ENCODE results near the gene CAPS2.
"Not testable (repeated sequence)": the region's sequence is repeated elsewhere in the genome, so short reads cannot be mapped to it uniquely, and the experiment has no call there.

Gene CAPS2

DNA sequence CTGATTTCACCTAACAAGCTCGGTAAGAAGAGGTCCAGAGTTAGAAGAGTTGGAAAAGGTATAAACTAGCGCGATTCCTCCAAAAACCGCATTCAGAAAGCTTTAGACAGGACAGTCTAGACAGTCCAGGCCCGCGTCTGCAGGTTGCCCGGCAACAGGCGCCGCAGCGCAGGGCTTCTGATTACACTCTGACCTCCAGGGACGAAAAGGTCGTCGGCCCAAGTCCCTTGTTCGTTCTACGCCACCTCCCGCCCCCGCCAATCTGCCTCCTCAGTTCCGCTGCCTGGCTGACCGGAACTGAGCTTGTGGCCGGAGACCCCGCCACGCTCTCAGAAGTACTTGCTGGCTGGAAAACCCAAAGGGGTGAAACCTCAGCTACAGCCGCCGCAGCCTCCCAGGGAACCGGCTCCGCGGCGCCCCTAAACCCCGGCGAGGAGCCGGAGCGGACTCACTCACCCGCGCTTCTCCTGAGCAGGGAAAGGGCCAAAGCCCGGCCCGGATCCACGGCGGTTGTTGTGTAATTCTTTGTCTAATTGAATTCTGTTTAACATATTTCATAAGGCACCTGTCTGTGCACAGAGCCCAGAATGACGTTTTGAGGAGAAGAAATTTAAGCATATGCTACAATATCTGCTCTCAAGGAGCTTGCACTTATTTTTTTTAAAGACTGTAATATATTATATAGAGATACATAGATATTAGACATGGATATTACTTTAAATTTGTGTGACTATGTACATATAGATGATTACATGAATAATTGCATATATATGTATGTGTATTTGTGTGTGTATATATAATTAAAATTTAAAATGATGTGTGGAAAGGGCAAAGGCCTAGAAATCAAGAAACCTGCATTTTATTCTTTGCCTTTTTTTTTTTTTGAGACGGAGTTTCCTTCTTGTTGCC, at the start of gene CAPS2:
TSS of gene CAPS2 (minus strand) at position 407 of the 909 bp plus-strand sequence. CDS start 3,826 bp downstream, outside the sequence.
- peak; percentile 75 for DNase-seq

DNA sequence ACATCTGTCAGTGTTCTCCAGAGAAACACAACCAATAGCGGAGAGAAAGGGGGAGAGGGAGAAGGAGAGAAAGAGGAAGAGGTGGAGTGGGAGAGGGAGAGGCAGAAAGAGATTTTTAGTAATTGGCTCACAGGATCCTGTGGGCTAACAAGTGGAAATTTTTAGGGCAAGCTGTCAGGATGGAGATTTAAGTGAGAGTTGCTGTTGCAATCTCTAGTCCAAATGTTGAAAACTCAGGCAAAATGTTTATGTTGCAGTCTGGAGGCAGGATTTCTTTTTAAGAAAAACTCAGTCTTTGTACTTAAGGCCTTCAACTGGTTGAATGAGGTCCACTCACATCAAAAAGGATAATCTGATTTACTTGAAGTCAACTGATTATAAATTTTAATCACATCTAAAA, 48.2 kb upstream of the CAPS2 start:
- no peak for DNase-seq

DNA sequence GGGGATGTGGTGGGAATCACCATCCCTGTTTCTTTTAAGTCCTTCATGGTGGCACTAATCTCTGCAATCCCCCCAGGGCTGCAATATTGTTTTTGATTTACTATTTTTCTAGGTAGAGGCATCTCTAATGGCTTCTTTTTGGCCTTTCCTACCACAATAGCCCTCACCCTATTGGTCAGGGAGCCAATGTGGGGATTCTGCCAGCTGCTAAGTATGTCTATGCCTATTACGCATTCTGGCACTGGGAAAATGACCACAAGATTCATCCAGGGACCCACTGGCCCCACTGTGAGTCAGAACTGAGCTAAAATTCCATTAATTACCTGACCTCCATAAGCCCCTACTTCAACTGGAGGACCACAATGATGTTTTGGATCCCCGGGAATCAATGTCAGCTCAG, 44.8 kb upstream of the CAPS2 start:
- DNase-seq, result no peak

DNA sequence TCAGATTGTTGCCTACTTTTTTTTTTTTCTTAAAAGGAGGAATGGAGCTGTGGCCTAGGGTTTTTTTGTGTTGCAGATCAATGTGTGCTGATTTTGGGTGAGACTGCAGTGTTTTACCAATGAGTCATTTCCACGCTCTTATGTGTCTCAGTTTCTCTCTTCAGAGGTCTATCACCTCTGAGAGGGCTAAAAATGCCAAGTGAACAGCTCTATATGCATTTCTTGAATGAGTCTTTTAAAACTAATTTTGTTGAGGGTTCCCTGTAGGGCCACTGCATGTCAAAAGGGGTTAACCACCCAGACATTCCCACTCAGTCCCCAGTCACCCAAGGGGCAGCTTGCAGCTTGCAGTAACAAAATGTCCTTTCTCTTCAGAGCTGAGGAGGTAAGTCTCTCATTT, 36.5 kb upstream of the CAPS2 start:
- DNase-seq, result no peak

DNA sequence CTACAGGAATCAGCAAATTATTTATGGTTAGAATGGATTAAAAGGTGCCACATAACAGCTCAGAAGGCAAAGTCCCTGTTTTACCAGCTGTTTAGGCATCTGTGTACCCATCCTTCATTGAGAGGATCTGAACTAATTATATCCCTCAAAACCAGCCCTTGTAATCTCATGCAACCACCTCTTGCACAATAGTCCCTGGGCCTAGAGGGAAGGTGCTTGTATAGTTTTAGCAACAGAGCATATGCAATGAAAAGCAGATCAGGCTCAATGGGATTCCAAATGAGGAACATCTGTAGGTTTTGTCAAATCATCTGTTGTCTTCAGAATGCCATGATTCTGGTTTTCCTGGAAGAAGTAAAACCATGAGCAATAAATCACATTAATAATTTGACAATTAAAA, 34.8 kb upstream of the CAPS2 start:
- DNase-seq, result no peak

DNA sequence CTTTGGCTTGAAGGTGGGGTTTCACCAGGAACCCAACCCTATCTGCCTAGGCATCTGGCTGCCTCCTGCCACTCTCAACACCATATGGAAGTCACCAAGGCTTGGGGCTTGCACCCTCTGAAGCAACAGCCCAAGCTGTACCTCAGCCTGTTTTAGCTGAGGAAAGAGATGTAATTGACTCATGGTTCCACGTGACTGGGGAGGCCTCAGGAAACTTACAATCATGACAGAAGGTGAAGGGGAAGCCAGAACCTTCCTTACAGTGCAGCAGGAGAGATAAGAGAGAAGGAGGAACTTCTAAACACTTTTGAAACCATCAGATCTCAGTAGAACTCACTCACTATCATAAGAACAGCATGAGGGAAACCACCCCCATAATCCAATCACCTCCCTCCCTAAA, 31.3 kb upstream of the CAPS2 start:
- no peak for DNase-seq

DNA sequence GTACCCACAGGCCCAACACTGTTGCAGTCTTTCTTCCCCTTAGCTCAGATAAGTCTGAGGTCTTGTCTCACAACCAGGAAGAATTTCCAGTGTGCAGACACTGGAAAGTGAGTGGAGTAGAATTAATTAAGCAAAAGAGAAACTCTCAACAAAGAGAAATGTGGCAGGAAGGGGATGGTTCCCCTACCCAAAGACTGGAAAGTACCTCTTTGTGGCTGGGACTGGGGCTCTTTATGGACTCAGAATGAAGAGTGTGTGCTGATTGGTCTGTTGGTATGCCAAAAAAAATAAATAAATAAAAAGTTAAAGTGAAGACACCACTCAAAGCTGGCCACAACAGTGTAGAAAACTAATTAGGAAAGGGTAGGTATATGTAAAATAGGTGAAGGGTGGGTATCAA, 30.8 kb upstream of the CAPS2 start:
- no peak for DNase-seq

DNA sequence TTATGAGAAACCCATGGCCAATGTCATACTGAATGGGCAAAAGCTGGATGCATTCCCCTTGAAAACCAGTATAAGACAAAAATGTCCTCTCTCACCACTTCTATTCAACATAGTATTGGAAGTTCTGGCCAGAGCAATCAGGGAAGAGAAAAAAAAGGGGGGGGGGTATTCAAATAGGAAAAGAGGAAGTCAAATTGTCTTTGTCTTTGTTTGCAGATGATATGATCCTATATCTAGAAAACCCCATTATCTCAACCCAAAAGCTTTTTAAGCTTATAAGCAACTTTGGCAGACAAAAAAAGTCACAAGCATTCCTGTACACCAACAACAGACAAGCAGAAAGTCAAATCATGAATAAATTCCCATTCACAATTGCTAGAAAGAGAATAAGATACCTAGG, 23.9 kb upstream of the CAPS2 start:
- no peak for DNase-seq

DNA sequence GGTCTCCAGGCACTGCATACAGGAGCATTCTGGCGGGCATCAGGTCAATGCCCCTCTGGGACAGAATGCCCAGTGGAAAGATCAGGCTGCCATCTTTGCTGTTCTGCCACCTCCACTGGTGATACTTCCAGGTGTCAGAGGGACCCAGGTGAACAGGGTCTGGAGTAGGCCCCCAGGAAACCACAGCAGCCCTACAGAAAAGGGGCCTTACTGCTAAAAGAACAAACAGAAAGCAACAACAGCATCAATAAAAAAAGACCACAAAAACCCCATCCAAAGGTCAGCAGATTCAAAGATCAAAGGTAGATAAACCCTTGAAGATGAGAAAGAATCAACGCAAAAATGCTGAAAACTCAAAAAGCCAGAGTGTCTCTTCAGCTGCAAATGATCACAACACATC, 20.3 kb upstream of the CAPS2 start:
- DNase-seq, result no peak

DNA sequence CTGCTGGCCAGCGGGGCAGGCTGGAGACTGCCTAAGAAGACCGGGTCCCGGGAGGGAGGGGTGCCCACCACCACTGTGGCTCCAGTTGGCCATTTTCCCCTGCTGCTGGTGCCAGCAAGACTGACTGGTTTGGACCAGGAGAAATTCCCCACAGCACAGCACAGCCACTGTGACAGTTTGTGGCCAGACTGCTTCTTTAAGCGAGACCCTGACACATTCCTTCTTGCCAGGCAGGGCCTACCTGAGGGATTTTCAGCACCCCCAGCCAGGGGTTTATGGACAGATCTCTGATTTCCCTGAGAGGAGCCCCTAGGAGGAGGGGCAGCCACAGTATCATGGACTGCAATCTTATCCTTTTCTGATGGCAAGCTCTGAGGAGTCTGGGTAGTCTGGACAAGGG, 19.8 kb upstream of the CAPS2 start:
- DNase-seq, result no peak

DNA sequence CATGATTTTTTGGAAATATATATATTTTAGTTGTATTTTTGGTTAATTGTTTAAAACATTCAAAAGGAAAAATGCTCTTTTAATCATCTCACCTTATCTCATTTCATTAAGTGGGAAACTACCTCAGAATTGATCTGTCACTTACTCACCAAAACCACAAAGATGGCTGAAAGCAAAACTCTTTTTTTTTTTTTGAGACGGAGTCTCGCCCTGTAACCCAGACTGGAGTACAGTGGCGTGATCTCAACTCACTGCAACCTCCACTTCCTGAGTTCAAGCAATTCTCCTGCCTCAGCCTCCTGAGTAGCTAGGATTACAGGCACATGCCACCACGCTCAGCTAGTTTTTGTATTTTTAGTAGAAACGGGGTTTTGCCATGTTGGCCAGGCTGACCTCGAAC, 16.1 kb upstream of the CAPS2 start:
- DNase-seq, result not testable (repeated sequence)

DNA sequence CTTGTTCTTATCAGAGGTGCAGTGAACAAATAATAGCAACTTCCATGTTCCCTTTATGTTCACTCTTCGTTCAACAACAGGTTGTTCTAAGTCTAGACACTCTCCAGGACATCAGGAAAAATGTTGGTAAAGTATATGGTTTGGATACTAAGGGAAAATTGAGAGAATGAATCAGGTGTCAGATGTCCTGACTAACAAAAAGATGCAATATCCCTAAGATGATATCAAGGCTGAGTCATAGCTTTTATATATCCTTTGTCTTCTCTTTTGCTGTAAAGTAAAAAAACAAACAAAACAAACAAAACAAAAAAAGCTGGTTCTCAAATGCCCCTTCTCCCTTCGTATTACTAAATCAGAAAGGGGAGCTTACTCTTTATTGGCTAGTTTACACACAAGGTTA, 15.4 kb upstream of the CAPS2 start:
- no peak for DNase-seq

DNA sequence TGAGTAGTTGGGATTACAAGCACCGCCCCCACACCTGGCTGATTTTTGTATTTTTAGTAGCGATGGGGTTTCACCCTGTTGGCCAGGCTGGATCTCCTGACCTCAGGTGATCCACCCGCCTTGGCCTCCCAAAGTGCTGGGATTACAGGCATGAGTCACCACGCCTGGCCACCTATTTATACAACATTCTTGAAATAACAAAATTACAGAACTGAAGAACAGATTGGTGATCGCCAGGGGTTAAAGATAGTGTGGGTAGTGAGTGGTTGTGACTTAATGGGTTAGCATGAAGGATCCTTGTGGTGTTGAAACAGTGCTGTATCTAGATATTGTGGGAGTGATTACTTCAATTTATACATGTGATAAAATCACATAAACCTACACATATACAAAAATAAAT, 11.7 kb upstream of the CAPS2 start:
- DNase-seq, result no peak

DNA sequence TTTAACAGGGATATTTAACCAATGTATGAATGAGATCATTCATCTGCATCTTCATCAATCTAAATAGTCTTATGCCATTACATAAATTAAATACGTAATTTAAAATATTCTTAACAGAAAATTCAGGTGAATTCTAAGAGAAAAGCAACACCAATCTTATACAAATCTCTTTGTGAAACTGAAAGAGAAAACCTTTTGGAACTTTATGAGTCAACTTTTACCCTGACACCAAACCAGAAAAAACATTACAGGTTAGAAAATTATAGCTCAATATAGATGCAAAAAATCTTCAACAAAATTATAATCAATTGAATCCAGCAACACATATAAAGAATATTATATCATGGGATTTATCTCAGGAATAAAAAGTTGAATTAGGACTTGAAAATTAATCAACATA, 7.8 kb upstream of the CAPS2 start:
- no peak for DNase-seq

DNA sequence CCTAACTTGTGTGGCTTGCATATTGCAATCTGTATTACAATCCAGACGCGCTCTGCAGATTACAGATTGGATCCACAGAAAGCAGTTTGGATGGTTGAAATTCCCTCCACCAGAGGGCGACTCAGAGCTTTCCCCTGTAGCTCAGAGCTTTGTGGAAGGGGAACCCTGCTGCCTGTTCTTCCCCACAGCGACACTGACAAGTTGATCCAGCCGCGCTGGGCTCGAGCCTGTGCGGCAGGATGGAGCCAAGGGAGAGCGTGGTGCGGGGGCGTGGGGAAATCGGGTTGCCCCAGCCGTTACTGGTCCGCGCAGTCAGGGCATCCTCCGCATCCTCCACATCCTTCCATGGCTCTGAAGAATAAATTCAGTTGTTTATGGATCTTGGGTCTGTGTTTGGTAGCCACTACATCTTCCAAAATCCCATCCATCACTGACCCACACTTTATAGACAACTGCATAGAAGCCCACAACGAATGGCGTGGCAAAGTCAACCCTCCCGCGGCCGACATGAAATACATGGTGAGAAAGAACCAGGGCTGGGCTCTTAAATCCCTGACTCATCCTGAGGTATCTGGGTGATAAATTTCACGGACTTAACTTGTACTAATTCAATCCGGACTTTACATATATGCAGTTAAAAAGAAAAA, 4.4 kb upstream of the CAPS2 start, which contains the start of gene GLIPR1L1:
TSS of gene GLIPR1L1 (plus strand) at position 287 of the 647 bp plus-strand sequence. CDS start at position 346, 59 bp downstream.
- DNase-seq, result peak; percentile 76

DNA sequence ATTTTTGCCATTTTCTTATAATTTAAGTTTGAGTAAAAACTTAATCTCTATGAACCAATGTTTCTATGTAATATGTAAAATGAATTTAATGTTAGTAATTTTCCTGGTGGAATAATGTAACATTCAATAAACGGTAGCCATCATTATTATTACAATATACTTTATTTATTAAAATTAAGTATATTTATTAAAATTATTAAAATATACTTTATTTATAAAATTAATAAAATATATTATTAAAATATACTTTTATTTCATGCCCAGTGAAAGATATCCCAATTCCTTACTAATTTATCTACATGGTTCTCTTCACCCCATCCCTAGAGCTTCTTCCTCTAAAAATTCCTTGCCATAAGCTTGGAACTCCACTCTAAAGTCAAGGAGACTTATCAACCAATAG, 2.5 kb downstream of the CAPS2 start:
- DNase-seq, result no peak

DNA sequence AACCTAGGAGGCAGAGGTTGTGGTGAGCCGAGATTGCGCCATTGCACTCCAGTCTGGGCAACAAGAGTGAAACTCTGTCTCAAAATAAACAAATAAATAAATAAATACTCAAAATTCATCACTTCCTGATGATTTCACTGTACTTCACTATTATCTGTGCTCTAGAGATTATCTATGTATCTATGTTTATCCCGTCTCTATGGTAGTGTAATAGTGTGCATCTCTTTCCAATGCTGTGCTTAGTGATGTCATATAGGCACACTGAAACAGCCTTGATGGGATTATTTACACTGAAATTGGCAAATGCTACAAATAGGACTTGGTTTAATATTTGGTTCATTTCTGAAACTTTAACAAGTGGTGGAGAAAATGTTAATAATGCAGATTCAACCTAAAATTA, 6.5 kb downstream of the CAPS2 start:
- no peak for DNase-seq

DNA sequence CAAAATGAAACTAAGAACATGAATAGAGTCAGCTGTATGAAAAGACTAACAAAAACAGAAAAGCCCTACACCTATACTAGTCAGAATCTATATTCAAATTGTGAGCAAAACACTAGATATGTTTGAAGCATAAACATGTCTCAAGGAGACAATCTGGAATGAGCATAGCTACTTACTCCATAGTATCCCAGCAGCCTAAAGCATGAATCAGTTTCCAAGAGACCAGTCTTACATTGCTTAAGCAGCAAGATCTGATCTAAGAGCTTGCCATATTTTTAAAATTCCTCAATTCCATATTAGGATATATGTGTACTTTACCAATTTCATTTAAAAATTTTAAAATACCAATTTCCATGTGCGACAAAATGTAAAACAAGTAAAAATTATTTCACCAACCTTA, 7.7 kb downstream of the CAPS2 start:
- no peak for DNase-seq

DNA sequence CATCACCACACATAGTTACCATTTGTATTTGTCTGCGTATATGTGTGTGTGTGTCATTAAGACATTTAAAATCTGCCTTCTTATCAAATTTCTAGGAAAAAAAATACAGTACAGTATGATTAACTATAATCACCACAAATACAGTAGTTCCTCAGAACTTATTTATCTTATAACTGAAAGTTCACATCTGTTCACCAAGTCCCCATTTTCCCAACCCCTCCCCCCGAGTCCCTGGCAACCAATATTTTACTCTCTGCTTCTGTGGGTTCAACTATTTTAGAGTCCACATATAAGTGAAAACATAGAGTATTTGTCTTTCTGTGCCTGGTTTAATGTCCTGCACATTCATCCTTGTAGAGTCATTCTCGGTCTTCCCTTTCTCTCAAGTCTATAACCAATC, 12.3 kb downstream of the CAPS2 start:
- DNase-seq, result no peak

DNA sequence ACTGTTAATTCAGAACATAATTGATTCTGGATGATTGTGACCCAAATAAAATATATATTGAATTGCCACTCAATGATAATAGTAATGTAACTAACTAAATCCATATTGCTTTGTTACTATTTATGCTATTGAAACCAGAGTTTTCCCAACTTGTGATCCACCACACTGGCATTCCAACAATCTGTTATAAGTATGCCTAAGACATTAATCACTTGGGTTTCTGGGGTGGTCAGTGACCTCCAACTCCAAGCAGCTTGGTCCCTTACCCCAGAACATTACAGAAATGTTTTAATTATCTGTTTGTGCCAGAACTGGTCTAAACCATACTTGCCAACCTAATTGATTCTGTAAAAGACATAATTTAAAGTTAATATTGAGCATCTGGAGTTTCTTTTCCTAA, 14.6 kb downstream of the CAPS2 start:
- DNase-seq, result no peak

DNA sequence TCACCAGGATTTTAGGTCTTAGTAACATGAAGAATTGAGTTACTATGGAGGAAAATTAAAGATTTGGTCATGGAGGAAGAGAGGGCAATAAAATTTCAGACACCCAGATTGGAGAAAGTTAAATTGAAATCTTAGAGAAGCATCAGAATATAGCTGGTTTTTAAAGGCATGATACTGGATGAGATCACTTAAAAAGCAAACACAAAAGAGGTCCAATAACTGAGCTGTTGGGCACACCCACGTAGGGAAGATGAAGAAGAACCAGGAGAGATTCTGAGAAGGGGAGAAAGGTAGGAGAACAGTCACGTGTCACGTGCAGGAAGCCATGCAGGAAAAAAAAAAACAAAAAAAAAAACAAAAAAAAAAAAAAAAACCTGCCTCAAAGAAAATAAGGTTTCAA, 18.8 kb downstream of the CAPS2 start:
- no peak for DNase-seq

DNA sequence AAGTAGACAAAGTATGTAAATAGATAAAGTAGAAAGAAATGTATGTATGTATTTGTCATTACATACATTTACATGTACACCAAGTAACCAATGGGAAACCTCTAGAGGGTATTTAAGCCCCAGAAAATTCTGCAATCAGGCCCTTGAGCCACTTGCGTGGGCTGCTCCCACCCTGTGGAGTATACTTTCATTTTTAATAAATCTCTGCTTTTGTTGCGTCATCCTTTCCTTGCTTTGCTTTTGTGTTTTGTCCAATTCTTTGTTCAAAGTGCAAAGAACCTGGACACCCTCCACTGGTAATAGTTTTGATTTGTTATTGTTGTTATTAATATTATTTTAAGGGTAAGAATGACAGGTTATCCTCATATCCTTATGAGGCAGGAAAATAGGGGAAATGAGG, 21.8 kb downstream of the CAPS2 start:
- DNase-seq, result no peak

DNA sequence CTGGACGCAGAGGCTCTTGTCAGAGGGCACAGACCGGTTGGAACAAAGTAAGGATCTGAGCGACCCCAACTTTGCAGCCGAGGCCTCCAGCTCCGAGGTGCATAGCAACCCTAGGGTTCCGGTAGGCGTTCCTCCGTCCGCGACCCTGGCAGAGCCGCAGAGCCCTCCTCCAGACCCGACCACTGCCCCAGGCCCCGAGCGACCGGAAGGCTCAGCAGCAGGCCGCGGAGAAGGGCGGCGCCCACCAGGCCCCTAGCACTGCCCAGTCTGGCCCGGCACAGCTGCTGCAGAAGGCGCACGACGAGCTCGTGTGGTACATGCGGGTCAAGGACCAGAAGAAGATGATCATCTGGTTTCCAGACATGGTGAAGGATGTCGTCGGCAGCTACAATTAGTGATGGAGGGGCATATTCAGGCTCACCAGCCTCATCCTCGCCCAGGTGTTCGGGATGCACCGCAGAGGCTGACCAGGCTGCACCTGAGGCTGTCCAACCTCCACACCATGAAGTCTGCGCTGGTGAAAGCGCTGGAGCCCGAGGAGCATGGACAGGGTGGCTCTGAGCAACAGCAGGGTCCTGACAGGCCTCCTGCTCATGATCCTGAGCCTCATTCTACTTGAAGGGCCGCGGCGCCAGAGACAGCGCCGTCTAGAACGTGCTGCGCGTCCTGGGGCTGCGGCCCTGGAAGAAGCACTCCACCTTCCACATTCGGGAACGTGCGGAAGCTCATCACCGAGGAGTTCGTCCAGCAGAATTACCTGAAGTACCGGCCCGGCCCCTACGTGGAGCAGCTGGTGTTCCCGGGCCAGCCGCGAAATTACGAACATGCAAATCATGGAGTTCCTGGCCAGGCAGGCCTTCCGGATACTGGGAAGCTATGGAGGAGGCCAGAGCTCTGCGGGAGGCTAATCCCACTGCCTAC, 24.5 kb downstream of the CAPS2 start:
- no peak for DNase-seq

Data from stimulated activated CD4-positive, alpha-beta T cell treated with anti-CD3 and anti-CD28 coated beads, Interleukin-4, amount 100 ng/mL, for 1 hour (primary cell).